Stomach (tissue), 4 donors: ENCODE data around the gene ABCA9.

Experiments
- CTCF ChIP-seq, 7 experiments: fragments of 450-650 bp in 4 of 7; fragments of 200-600 bp in 3 of 7; sonication (generic) in 3 of 7; IDR thresholded peaks; one replicate each; pipeline ENCODE4 v1.5.1; 2016 to 2019; ENCODE audit warnings: antibody characterized with exemption in 7 of 7, control low read depth in 2 of 7, mild to moderate bottlenecking in 1 of 7
- EP300 ChIP-seq: sonication (generic); formaldehyde crosslinking; IDR thresholded peaks from one replicate; pipeline ENCODE4 v1.6.1; 2017; ENCODE audit warnings: antibody characterized with exemption
- POLR2A ChIP-seq, 4 donors: fragments of 450-650 bp; IDR thresholded peaks; one replicate each; pipeline ENCODE4 v1.6.1; 2016; ENCODE audit warnings: antibody characterized with exemption in 4 of 4, control low read depth in 2 of 4, mild to moderate bottlenecking in 1 of 4, moderate library complexity in 1 of 4

GRCh38 chr17:68957944-68958343 is 102.8 kb downstream of the ABCA9 start:
- TF ChIP-seq EP300 = no peak
- TF ChIP-seq POLR2A (IDR thresholded peaks at IDR 0.05) = no peak
- no peak for TF ChIP-seq CTCF (IDR thresholded peaks at IDR 0.05)
